ENCODE data around the gene CDK9. TPM values are rescaled to one million over a fixed set of nuclear protein-coding genes. Genes with fewer than 3 reads are reported as not detected.

CDK9 gene
- total RNA-seq, 2 donors from 2014 or later = 107 to 123 TPM

GRCh38 chr9:127768698-127769097 lies 17.1 kb upstream of the CDK9 start:
- ATAC-seq (no peak), DNase-seq (no peak)
- Mint-ChIP-seq H3K4me1 (peaks cover 59% of the 10 kb centered on the region), H3K27me3 (no peaks in the 10 kb centered on the region), H3K36me3 (ENCODE audit: low read depth) (peaks cover 4% of the 10 kb centered on the region), H3K27ac (peak overlapping the region; percentile 96), H3K4me3 (peak overlapping the region; percentile 85)
- no peaks in the 10 kb centered on the region for H3K9me3 ChIP-seq (ENCODE audit: control insufficient read depth, low read length, poor library complexity, severe bottlenecking)

GRCh38 chr9:127769101-127769500 lies 16.7 kb upstream of the CDK9 start:
- Mint-ChIP-seq H3K4me3 (peak overlapping the region; percentile 85), H3K4me1 (peaks cover 59% of the 10 kb centered on the region), H3K27me3 (no peaks in the 10 kb centered on the region), H3K36me3 (ENCODE audit: low read depth) (peaks cover 6% of the 10 kb centered on the region), H3K27ac (peak overlapping the region; percentile 96)
- ATAC-seq (no peak), DNase-seq (no peak)
- no peaks in the 10 kb centered on the region for H3K9me3 ChIP-seq (ENCODE audit: control insufficient read depth, low read length, poor library complexity, severe bottlenecking)

- H3K4me3 Mint-ChIP-seq = peak overlapping the region; percentile 87
- peaks cover 56% of the 10 kb centered on the region for H3K4me1 Mint-ChIP-seq
- peak overlapping the region; percentile 96 for H3K27ac Mint-ChIP-seq
- peaks cover 6% of the 10 kb centered on the region for H3K36me3 Mint-ChIP-seq (ENCODE audit: low read depth)
- no peak for DNase-seq
- H3K27me3 Mint-ChIP-seq = no peaks in the 10 kb centered on the region
- no peaks in the 10 kb centered on the region for H3K9me3 ChIP-seq (ENCODE audit: control insufficient read depth, low read length, poor library complexity, severe bottlenecking)
- no peak for ATAC-seq
These were observed 15.8 kb upstream of the CDK9 start for GRCh38 chr9:127769929-127770582.

GRCh38 chr9:127770583-127770904 lies 15.3 kb upstream of the CDK9 start:
- Mint-ChIP-seq H3K36me3 (ENCODE audit: low read depth) (peaks cover 5% of the 10 kb centered on the region), H3K27ac (peak overlapping the region; percentile 96), H3K4me3 (peak overlapping the region; percentile 87), H3K27me3 (no peaks in the 10 kb centered on the region), H3K4me1 (peaks cover 52% of the 10 kb centered on the region)
- DNase-seq (no peak), ATAC-seq (no peak)
- no peaks in the 10 kb centered on the region for H3K9me3 ChIP-seq (ENCODE audit: control insufficient read depth, low read length, poor library complexity, severe bottlenecking)

- H3K4me1 Mint-ChIP-seq = peaks cover 49% of the 10 kb centered on the region
- peak overlapping the region; percentile 87 for H3K4me3 Mint-ChIP-seq
- peak; percentile 82 for ATAC-seq
These were observed 14.8 kb upstream of the CDK9 start for GRCh38 chr9:127770905-127771569.

GRCh38 chr9:127771570-127772189 lies 14.2 kb upstream of the CDK9 start:
- H3K4me1 Mint-ChIP-seq = peaks cover 49% of the 10 kb centered on the region
- H3K27ac Mint-ChIP-seq = peak overlapping the region; percentile 96
- H3K9me3 ChIP-seq (ENCODE audit: control insufficient read depth, low read length, poor library complexity, severe bottlenecking) = no peaks in the 10 kb centered on the region
- peak overlapping the region; percentile 87 for H3K4me3 Mint-ChIP-seq
- no peaks in the 10 kb centered on the region for H3K27me3 Mint-ChIP-seq
- peaks cover 5% of the 10 kb centered on the region for H3K36me3 Mint-ChIP-seq (ENCODE audit: low read depth)
- no peak for DNase-seq
- no peak for ATAC-seq

More at GRCh38 chr9:127770905-127771569, 14.8 kb upstream of the CDK9 start:
- no peaks in the 10 kb centered on the region for H3K9me3 ChIP-seq (ENCODE audit: control insufficient read depth, low read length, poor library complexity, severe bottlenecking)
- peak; percentile 85 to 94 (median 92) for DNase-seq
- Mint-ChIP-seq H3K27ac (peak overlapping the region; percentile 96), H3K27me3 (no peaks in the 10 kb centered on the region), H3K36me3 (ENCODE audit: low read depth) (peaks cover 5% of the 10 kb centered on the region)

GRCh38 chr9:127772603-127773002 lies 13.2 kb upstream of the CDK9 start:
- H3K27me3 Mint-ChIP-seq = no peaks in the 10 kb centered on the region
- ATAC-seq (no peak), DNase-seq (no peak)
- peaks cover 5% of the 10 kb centered on the region for H3K36me3 Mint-ChIP-seq (ENCODE audit: low read depth)
- no peak overlapping the region for H3K4me3 Mint-ChIP-seq
- H3K4me1 Mint-ChIP-seq = peaks cover 43% of the 10 kb centered on the region
- H3K27ac Mint-ChIP-seq = no peak overlapping the region
- no peaks in the 10 kb centered on the region for H3K9me3 ChIP-seq (ENCODE audit: control insufficient read depth, low read length, poor library complexity, severe bottlenecking)

GRCh38 chr9:127773272-127773671 lies 12.6 kb upstream of the CDK9 start:
- no peak overlapping the region for H3K4me3 Mint-ChIP-seq
- H3K27ac Mint-ChIP-seq = peak overlapping the region; percentile 80
- no peaks in the 10 kb centered on the region for H3K27me3 Mint-ChIP-seq
- ATAC-seq = no peak
- DNase-seq = no peak
- peaks cover 6% of the 10 kb centered on the region for H3K36me3 Mint-ChIP-seq (ENCODE audit: low read depth)
- peaks cover 43% of the 10 kb centered on the region for H3K4me1 Mint-ChIP-seq
- H3K9me3 ChIP-seq (ENCODE audit: control insufficient read depth, low read length, poor library complexity, severe bottlenecking) = no peaks in the 10 kb centered on the region

GRCh38 chr9:127773981-127774380 lies 11.9 kb upstream of the CDK9 start:
- DNase-seq (no peak), ATAC-seq (no peak)
- H3K36me3 Mint-ChIP-seq (ENCODE audit: low read depth) = peaks cover 9% of the 10 kb centered on the region
- H3K4me3 Mint-ChIP-seq = no peak overlapping the region
- H3K27me3 Mint-ChIP-seq = no peaks in the 10 kb centered on the region
- no peaks in the 10 kb centered on the region for H3K9me3 ChIP-seq (ENCODE audit: control insufficient read depth, low read length, poor library complexity, severe bottlenecking)
- H3K4me1 Mint-ChIP-seq = peaks cover 39% of the 10 kb centered on the region
- H3K27ac Mint-ChIP-seq = peak overlapping the region; percentile 80

- H3K36me3 Mint-ChIP-seq (ENCODE audit: low read depth) = peaks cover 9% of the 10 kb centered on the region
- ATAC-seq (peak; percentile 71), DNase-seq (peak; percentile 36 to 63 (median 59))
- H3K27ac Mint-ChIP-seq = peak overlapping the region; percentile 95
- no peaks in the 10 kb centered on the region for H3K27me3 Mint-ChIP-seq
- peak overlapping the region; percentile 99 for H3K4me3 Mint-ChIP-seq
- H3K4me1 Mint-ChIP-seq = peaks cover 29% of the 10 kb centered on the region
- H3K9me3 ChIP-seq (ENCODE audit: control insufficient read depth, low read length, poor library complexity, severe bottlenecking) = no peaks in the 10 kb centered on the region
These were observed 9.5 kb upstream of the CDK9 start for GRCh38 chr9:127776195-127776923.

GRCh38 chr9:127776924-127777289 lies 8.9 kb upstream of the CDK9 start:
- Mint-ChIP-seq H3K27me3 (no peaks in the 10 kb centered on the region), H3K36me3 (ENCODE audit: low read depth) (peaks cover 9% of the 10 kb centered on the region), H3K27ac (peak overlapping the region; percentile 95), H3K4me1 (peaks cover 31% of the 10 kb centered on the region), H3K4me3 (peak overlapping the region; percentile 99)
- ATAC-seq = no peak
- DNase-seq = no peak
- H3K9me3 ChIP-seq (ENCODE audit: control insufficient read depth, low read length, poor library complexity, severe bottlenecking) = no peaks in the 10 kb centered on the region

GRCh38 chr9:127777368-127777980 lies 8.4 kb upstream of the CDK9 start:
- ATAC-seq (no peak), DNase-seq (no peak)
- Mint-ChIP-seq H3K27ac (peak overlapping the region; percentile 95), H3K4me1 (peaks cover 31% of the 10 kb centered on the region), H3K27me3 (no peaks in the 10 kb centered on the region), H3K36me3 (ENCODE audit: low read depth) (peaks cover 9% of the 10 kb centered on the region), H3K4me3 (peak overlapping the region; percentile 99)
- no peaks in the 10 kb centered on the region for H3K9me3 ChIP-seq (ENCODE audit: control insufficient read depth, low read length, poor library complexity, severe bottlenecking)
